SK-N-MC (cell line): ENCODE data around the gene PRRX2.
A peak's percentile ranks its signal among the peaks of the same experiment; 100 is the strongest.

Source experiments
- DNase-seq: peaks from one replicate; pipeline ENCODE4 v3.0.0-alpha.2; 2011; ENCODE audit warnings: low read depth, low spot score
- H3K27ac ChIP-seq: fragments of 200-600 bp; sonication (generic); 2 replicates; pipeline ENCODE4 v1.5.1; 2016; ENCODE audit warnings: mixed run types
- H3K36me3 ChIP-seq: fragments of 200-600 bp; sonication (generic); 2 replicates; pipeline ENCODE4 v1.6.1; 2017; ENCODE audit warnings: antibody characterized with exemption, low read length, mixed read lengths; ENCODE audit not compliant: insufficient read depth
- H3K4me3 ChIP-seq: fragments of 200-600 bp; sonication (generic); 2 replicates; pipeline ENCODE4 v1.5.1; 2016
- H3K9ac ChIP-seq: fragments of 200-600 bp; sonication (generic); 2 replicates; pipeline ENCODE4 v1.8.0; 2017; ENCODE audit warnings: mixed run types, mixed read lengths; ENCODE audit not compliant: insufficient read length
- H3K9me3 ChIP-seq: fragments of 200-600 bp; sonication (generic); 2 replicates; pipeline ENCODE4 v1.6.1; 2017; ENCODE audit warnings: low read depth, mild to moderate bottlenecking, antibody characterized with exemption, low read length, moderate library complexity, mixed read lengths
- EZH2 ChIP-seq: fragments of 200-600 bp; sonication (generic); IDR thresholded peaks from one replicate; pipeline ENCODE4 v1.6.1; 2017; ENCODE audit warnings: antibody characterized with exemption
- FOXP2 ChIP-seq: optimal IDR thresholded peaks from 2 replicates; pipeline ENCODE3; 2011; ENCODE audit warnings: mild to moderate bottlenecking, moderate library complexity; ENCODE audit not compliant: insufficient read depth; ENCODE audit errors: extremely low read length, control extremely low read depth
- POLR2AphosphoS5 ChIP-seq: IDR thresholded peaks from 2 replicates; pipeline ENCODE4 v1.6.1; 2012; ENCODE audit warnings: mild to moderate bottlenecking, low read depth, low read length, borderline replicate concordance

The PRRX2 gene

DNA sequence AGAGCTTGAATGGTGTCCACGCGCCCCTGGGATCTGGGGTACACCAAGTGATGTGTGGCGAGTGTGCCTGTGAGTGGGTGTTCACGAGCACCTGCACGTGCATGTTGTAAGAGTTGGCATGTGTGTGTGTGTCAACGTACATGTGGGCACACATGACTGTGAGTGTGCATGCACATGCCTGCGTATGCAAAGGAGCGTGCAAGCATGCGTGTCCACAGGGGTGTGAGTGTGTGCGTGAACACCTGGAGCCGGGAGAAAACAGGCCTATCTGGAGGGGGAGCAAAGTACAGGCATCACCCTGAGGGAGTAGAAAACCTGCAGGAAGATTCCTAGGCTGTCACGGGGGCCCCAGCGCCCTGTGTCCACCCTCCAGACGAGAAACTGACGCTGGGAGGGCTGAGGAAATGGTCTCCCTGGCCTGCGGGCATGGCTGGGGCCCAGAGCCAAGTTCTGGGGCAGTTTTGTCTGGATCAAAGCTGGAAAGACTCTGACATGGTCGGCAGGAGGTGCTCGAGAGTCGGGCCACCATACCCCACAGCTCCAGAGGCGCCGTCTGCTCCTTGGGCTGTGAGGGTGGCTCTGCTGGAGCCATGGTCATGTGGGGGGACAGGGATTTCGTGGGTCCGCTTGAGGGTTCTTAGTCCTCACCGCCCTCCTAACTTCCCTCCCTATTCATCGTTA is 55.6 kb downstream of the PRRX2 start:
- TF ChIP-seq EZH2 = no peak
- TF ChIP-seq POLR2AphosphoS5 = no peak
- no peak for TF ChIP-seq FOXP2
- no peak overlapping the region for H3K9ac ChIP-seq
- no peak overlapping the region for H3K4me3 ChIP-seq
- no peaks in the 10 kb centered on the region for H3K9me3 ChIP-seq
- DNase-seq = no peak
- H3K36me3 ChIP-seq = peaks cover 25% of the 10 kb centered on the region
- no peak overlapping the region for H3K27ac ChIP-seq

DNA sequence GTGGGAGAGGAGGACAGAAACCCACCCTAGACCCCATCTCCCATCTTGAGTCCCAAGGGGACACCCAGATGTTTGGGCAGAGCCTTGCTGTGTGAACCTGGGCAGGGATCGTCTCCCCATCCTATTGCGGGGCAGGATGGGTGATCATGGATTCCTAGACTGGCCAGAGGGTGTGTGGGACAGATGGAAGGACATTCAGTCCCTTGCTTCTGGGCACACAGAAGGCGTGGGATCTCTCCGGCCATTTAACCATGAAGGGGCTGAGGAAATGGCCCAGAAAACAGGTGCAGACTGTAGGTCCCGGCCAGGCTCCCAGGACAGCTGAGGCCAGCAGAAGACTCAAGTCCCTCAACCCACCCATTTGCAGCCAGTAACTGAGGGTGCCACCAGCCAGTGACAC is 57.5 kb downstream of the PRRX2 start:
- Histone ChIP-seq H3K27ac (no peak overlapping the region), H3K4me3 (no peak overlapping the region), H3K36me3 (peaks cover 23% of the 10 kb centered on the region), H3K9me3 (no peaks in the 10 kb centered on the region), H3K9ac (no peak overlapping the region)
- no peak for DNase-seq
- TF ChIP-seq EZH2 (no peak), POLR2AphosphoS5 (no peak), FOXP2 (no peak)

DNA sequence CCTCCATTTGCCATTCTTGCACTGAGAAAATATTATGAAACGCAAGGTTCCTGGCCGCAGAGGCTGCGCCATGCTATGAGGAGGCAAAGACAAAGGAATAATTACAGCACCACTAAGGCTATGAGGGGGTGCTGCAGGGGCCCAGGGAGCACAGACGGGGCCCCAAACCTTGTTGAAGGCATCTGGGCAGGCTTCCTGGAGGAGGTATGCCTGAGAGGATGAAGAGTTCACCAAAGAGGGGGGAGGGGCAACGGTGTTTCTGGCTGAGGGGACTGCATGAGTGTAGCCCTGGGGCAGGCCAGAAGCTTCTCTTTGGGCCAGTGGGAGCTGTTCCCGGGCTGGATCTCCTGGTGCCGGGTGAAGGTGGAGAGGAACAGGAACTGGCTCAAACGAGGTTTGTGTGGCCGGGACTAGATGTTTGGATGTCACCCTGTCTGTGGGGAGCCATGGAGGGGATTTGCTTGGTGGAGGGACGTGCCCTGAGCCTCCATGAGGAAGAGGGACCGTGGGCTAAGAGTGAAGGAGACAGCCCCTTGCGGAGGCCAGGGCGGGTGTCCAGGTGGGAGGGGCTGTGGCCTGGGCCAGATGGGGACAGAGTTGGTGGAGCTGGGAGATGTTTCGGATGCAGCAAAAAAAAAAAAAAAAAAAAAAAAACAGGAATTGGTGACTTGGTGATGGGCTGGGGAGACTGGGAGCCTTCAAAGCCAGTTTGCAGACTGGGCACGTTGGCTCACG is 59.2 kb downstream of the PRRX2 start:
- H3K4me3 ChIP-seq = no peak overlapping the region
- no peak for DNase-seq
- H3K9ac ChIP-seq = no peak overlapping the region
- H3K36me3 ChIP-seq = peaks cover 18% of the 10 kb centered on the region
- H3K27ac ChIP-seq = 0 out of 2 replicates have a peak overlapping the region, but pooled peaks have one; percentile 31
- TF ChIP-seq FOXP2 (no peak), POLR2AphosphoS5 (peak; percentile 7; the same call in 1 of the 2 replicates), EZH2 (no peak)
- no peaks in the 10 kb centered on the region for H3K9me3 ChIP-seq

DNA sequence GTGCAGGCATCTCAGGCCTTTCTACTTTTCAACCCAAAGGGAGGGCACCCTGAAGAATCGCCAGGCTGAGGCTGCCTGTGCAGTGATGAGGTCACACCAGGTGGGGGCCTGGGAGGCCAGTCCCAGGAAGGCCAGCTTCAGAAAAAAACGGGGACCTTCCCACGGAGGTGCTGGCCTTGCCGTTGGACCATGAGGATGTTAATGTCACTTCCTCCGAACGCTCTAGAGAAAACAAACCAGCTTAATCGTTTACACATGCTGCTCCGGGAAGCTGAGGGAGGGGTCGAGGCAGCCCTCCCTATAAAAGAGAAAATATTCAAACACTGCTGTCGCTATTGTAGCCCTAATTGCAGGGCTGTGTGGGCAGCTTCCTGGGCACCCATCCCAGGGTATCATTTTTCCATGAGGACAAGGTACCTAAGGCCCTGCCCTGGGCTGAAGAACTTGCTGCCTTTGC is 60.4 kb downstream of the PRRX2 start:
- peak overlapping the region; percentile 63 for H3K27ac ChIP-seq
- H3K9ac ChIP-seq = no peak overlapping the region
- no peak for TF ChIP-seq EZH2
- TF ChIP-seq POLR2AphosphoS5 = peak; percentile 14; the same call in 1 of the 2 replicates
- no peak for DNase-seq
- H3K4me3 ChIP-seq = peak overlapping the region; percentile 21
- H3K9me3 ChIP-seq = no peaks in the 10 kb centered on the region
- peaks cover 13% of the 10 kb centered on the region for H3K36me3 ChIP-seq

DNA sequence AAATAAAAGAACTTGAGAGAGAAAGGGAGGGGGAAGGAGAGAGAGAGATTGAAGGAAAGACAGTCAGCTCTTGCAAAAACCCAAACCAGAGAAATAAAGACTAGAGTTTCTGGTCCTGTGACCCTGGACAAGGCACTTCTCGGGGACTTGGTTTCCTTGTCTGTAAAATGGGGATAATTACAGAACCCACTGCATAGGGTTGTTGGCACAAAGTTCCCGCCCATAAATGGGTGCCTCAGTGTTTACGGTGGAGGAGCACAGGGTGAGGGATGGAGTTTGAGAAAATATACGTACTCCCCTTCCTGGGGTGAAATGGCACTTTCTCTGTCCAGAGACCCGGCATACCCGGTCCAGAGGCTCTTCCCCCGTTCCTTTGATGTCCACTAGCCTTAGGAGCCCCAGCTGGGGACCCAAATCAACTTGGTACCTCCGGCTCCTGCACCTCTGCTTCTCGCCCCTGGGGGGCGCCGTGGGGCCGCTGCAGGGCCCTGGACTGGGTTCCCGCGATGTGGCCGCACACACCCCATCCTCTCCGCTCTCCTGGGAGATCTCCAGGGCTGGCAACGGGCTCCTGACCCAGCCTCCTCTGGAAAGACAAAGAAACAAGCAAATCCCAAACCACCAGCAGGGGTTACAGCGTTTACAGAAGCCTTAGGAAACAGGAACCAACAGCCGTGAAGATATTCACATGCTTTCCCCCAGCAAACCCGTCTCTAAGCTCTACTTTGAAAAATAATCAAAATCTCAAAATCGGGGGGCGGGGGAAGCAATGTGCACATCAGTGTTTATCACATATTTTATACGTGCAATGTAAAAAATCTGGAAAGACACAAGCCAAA is 61.1 kb downstream of the PRRX2 start:
- Histone ChIP-seq H3K36me3 (peaks cover 12% of the 10 kb centered on the region), H3K4me3 (peak overlapping the region; percentile 38; the same call in 1 of the 2 replicates), H3K27ac (peak overlapping the region; percentile 63), H3K9me3 (no peaks in the 10 kb centered on the region), H3K9ac (no peak overlapping the region)
- no peak for DNase-seq
- no peak for TF ChIP-seq POLR2AphosphoS5
- TF ChIP-seq EZH2 = no peak
- TF ChIP-seq FOXP2 = no peak

DNA sequence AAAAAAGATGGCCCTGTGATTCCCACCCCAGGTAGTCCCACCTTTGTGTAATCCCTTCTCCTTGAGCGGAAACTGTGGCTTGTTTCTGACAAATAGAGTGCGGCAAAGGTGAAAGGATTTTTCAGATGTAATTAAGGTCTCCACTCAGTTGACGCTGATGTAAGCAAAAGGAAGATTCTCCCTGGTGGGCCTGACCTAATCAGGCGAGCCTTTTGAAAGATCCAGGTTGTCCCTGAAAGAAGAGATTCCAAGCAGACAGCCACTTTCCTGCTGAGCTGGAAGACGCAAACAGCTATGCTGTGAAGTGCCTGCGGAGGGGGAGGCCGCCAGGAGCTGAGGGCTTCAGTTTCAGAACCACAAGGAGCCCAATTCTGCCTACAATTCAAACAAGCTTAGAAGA is 63.3 kb downstream of the PRRX2 start:
- Histone ChIP-seq H3K36me3 (no peaks in the 10 kb centered on the region), H3K9me3 (no peaks in the 10 kb centered on the region), H3K27ac (no peak overlapping the region), H3K4me3 (no peak overlapping the region), H3K9ac (no peak overlapping the region)
- TF ChIP-seq FOXP2 (no peak), POLR2AphosphoS5 (no peak), EZH2 (no peak)
- no peak for DNase-seq

DNA sequence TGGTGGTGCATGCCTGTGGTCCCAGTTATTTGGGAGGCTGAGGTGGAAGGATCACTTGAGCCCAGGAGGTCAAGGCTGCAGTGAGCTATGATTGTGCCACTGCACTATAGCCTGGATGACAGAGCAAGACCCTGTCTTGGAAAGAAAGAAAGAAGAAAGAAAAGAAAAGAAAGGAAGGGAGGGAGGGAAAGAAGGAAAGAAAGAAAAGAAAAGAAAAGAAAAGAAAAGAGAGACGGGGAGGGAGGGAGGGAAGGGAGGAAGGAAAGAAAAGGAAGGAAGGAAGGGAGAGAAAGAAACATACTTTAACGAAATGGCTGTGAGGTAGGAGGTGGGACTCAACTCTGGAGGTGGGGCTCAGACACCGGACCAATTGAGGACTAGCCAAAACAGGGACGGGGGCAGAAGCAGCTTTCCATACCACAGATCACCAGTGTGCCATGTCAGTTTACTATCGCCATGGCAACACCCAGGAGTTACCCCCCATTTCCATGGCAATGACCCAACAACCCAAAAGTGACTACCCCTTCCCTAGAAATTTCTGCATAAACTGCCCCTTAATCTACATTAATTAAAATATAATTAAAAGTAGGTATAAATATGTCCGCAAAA is 66.1 kb downstream of the PRRX2 start:
- H3K36me3 ChIP-seq = no peaks in the 10 kb centered on the region
- no peak overlapping the region for H3K27ac ChIP-seq
- no peak for TF ChIP-seq FOXP2
- TF ChIP-seq POLR2AphosphoS5 = no peak
- TF ChIP-seq EZH2 = no peak
- no peak overlapping the region for H3K9ac ChIP-seq
- H3K9me3 ChIP-seq = no peaks in the 10 kb centered on the region
- DNase-seq = no peak
- no peak overlapping the region for H3K4me3 ChIP-seq

DNA sequence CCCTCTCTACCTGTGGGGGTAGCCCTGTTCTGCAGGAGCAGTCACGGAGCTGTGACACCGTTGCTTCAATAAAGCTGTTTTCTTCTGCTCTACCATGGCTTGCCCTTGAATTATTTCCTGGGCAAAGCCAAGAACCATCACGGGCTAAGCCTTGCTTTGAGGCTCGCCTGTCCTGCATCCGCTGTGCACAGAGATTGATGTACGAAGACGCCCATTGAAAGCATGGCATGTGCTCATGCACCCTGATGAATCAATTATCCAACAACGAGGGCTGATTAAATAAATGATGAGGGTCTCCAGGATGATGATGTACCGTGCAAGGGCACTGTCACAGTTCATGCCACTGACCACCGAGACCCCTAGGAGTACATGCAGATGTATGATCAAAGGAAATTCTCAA is 66.7 kb downstream of the PRRX2 start:
- DNase-seq = no peak
- no peak overlapping the region for H3K27ac ChIP-seq
- no peak for TF ChIP-seq EZH2
- TF ChIP-seq FOXP2 = no peak
- TF ChIP-seq POLR2AphosphoS5 = no peak
- no peak overlapping the region for H3K4me3 ChIP-seq
- no peaks in the 10 kb centered on the region for H3K9me3 ChIP-seq
- no peaks in the 10 kb centered on the region for H3K36me3 ChIP-seq
- H3K9ac ChIP-seq = no peak overlapping the region
